Measurements from ENCODE around the gene MCUB.

The MCUB gene

DNA sequence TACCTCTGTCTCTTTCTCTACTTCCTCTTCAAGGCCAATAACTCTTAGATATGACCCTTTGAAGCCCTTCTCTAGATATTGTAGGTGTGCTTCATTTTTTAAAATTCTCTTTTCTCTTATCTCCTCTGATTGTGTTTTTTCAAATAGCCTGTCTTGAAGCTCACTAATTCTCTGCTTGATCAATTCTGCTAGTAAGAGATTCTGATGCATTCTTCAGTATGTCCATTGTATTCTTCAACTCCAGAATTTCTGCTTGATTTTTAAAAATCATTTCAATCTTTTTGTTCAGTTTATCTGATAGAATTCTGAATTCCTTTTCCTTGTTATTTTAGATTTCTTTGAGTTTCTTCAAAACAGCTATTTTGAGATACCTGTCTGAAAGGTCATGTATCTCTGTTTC is 47.9 kb downstream of the MCUB start:
- H3K36me3 ChIP-seq (ENCODE audit: low read length) = no peaks in the 10 kb centered on the region
- H3K9me2 ChIP-seq (replicated peaks; ENCODE audit: insufficient read depth, low read length) = no peaks in the 10 kb centered on the region
- no peak overlapping the region for H3K4me3 ChIP-seq (ENCODE audit: insufficient read depth, low read length, poor library complexity, severe bottlenecking)
- H3K79me2 ChIP-seq (ENCODE audit: insufficient read depth, low read length) = peaks cover 40% of the 10 kb centered on the region
- H2AFZ ChIP-seq (ENCODE audit: low read depth, low read length, severe bottlenecking) = no peak overlapping the region
- H3K27me3 ChIP-seq (ENCODE audit: low read length) = no peaks in the 10 kb centered on the region
- no peak overlapping the region for H3K9ac ChIP-seq (ENCODE audit: low read length)
- TF ChIP-seq, protein P1, sequence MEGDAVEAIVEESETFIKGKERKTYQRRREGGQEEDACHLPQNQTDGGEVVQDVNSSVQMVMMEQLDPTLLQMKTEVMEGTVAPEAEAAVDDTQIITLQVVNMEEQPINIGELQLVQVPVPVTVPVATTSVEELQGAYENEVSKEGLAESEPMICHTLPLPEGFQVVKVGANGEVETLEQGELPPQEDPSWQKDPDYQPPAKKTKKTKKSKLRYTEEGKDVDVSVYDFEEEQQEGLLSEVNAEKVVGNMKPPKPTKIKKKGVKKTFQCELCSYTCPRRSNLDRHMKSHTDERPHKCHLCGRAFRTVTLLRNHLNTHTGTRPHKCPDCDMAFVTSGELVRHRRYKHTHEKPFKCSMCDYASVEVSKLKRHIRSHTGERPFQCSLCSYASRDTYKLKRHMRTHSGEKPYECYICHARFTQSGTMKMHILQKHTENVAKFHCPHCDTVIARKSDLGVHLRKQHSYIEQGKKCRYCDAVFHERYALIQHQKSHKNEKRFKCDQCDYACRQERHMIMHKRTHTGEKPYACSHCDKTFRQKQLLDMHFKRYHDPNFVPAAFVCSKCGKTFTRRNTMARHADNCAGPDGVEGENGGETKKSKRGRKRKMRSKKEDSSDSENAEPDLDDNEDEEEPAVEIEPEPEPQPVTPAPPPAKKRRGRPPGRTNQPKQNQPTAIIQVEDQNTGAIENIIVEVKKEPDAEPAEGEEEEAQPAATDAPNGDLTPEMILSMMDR (IDR thresholded peaks at IDR 0.05; ENCODE audit: insufficient read depth, low read length, poor library complexity, severe bottlenecking) = no peak
- no peak for TF ChIP-seq EZH2phosphoT487 (conservative IDR thresholded peaks at IDR 0.05; ENCODE audit: low read length)
- H3F3A ChIP-seq (ENCODE audit: insufficient read depth) = no peaks in the 10 kb centered on the region
- no peak overlapping the region for H3K4me2 ChIP-seq (ENCODE audit: low read depth, low read length, poor library complexity, severe bottlenecking)
- H4K20me1 ChIP-seq (ENCODE audit: low read depth, low read length) = no peaks in the 10 kb centered on the region
- H3K9me3 ChIP-seq (ENCODE audit: insufficient read depth, low read length) = no peaks in the 10 kb centered on the region
- no peak overlapping the region for H3K27ac ChIP-seq (ENCODE audit: low read depth, low read length)

DNA sequence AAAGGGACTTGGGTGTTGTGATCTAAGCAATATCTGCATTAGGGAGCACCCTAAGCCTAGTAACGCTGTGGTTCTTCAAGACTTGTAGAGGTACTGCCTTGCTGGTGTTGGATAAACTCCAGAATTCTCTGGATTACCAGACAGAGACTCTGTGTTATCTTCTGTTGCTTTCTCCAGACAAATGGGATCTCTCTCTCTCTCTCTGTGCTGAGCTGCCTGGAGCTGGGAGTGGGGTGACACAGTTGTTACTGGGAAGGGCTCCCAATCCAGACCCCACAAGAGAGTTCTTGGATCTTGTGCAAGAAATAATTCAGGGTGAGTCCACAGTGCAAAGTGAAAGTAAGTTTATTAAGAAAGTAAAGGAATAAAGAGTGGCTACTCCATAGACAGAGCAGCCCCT is 48.8 kb downstream of the MCUB start:
- Histone ChIP-seq H4K20me1 (ENCODE audit: low read depth, low read length) (no peaks in the 10 kb centered on the region), H2AFZ (ENCODE audit: low read depth, low read length, severe bottlenecking) (no peak overlapping the region), H3K27me3 (ENCODE audit: low read length) (no peaks in the 10 kb centered on the region), H3K79me2 (ENCODE audit: insufficient read depth, low read length) (peaks cover 40% of the 10 kb centered on the region), H3K4me2 (ENCODE audit: low read depth, low read length, poor library complexity, severe bottlenecking) (no peak overlapping the region), H3K36me3 (ENCODE audit: low read length) (no peaks in the 10 kb centered on the region), H3K4me3 (ENCODE audit: insufficient read depth, low read length, poor library complexity, severe bottlenecking) (no peak overlapping the region), H3K9ac (ENCODE audit: low read length) (no peak overlapping the region), H3K9me2 (replicated peaks; ENCODE audit: insufficient read depth, low read length) (no peaks in the 10 kb centered on the region), H3K27ac (ENCODE audit: low read depth, low read length) (no peak overlapping the region), H3F3A (ENCODE audit: insufficient read depth) (no peaks in the 10 kb centered on the region), H3K9me3 (ENCODE audit: insufficient read depth, low read length) (no peaks in the 10 kb centered on the region)
- no peak for TF ChIP-seq EZH2phosphoT487 (conservative IDR thresholded peaks at IDR 0.05; ENCODE audit: low read length)
- TF ChIP-seq, protein P1 (IDR thresholded peaks at IDR 0.05; ENCODE audit: insufficient read depth, low read length, poor library complexity, severe bottlenecking) = no peak

DNA sequence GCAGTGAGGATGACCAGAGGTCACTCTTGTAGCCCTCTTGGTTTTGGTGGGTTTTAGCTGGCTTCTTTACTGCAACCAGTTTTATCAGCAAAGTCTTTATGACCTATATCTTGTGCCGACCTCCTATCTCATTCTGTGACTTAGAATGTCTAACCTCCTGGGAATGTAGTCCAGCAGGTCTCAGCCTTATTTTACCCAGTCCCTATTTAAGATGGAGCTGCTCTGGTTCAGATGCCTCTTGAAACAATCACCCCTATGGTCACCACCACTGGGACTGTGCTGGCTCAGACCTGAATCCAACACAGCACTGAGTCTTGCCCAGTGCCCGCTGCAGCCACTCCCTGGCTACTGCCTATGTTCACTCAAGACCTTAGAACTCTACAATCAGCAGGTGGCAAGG is 49.4 kb downstream of the MCUB start:
- H3F3A ChIP-seq (ENCODE audit: insufficient read depth) = no peaks in the 10 kb centered on the region
- H3K79me2 ChIP-seq (ENCODE audit: insufficient read depth, low read length) = peaks cover 40% of the 10 kb centered on the region
- no peak overlapping the region for H3K4me3 ChIP-seq (ENCODE audit: insufficient read depth, low read length, poor library complexity, severe bottlenecking)
- no peaks in the 10 kb centered on the region for H4K20me1 ChIP-seq (ENCODE audit: low read depth, low read length)
- H3K27me3 ChIP-seq (ENCODE audit: low read length) = no peaks in the 10 kb centered on the region
- H3K36me3 ChIP-seq (ENCODE audit: low read length) = no peaks in the 10 kb centered on the region
- TF ChIP-seq, protein P1 (IDR thresholded peaks at IDR 0.05; ENCODE audit: insufficient read depth, low read length, poor library complexity, severe bottlenecking) = no peak
- TF ChIP-seq EZH2phosphoT487 (conservative IDR thresholded peaks at IDR 0.05; ENCODE audit: low read length) = no peak
- no peak overlapping the region for H2AFZ ChIP-seq (ENCODE audit: low read depth, low read length, severe bottlenecking)
- no peaks in the 10 kb centered on the region for H3K9me3 ChIP-seq (ENCODE audit: insufficient read depth, low read length)
- no peaks in the 10 kb centered on the region for H3K9me2 ChIP-seq (replicated peaks; ENCODE audit: insufficient read depth, low read length)
- no peak overlapping the region for H3K4me2 ChIP-seq (ENCODE audit: low read depth, low read length, poor library complexity, severe bottlenecking)
- H3K27ac ChIP-seq (ENCODE audit: low read depth, low read length) = no peak overlapping the region
- no peak overlapping the region for H3K9ac ChIP-seq (ENCODE audit: low read length)

Data from SU-DHL-6 (cell line).